Suprapubic skin (tissue), 3 donors: Measurements from ENCODE around the gene IRAK1.

Experiments
- CTCF ChIP-seq, 2 donors: fragments of 200-600 bp in 1 of 2; fragments of 450-650 bp in 1 of 2; sonication (generic) in 1 of 2; IDR thresholded peaks; one replicate each; pipeline ENCODE4 v1.5.1; 2016 to 2019; ENCODE audit warnings: antibody characterized with exemption in 2 of 2, mild to moderate bottlenecking in 1 of 2, moderate library complexity in 1 of 2
- POLR2AphosphoS5 ChIP-seq, 3 donors: sonication (generic); formaldehyde crosslinking; IDR thresholded peaks; one replicate each; pipeline ENCODE4 v1.6.1; 2017; ENCODE audit warnings: antibody characterized with exemption in 3 of 3

GRCh38 chrX:153999359-154000037 is 20.2 kb downstream of the IRAK1 start:
- no peak for TF ChIP-seq CTCF (IDR thresholded peaks at IDR 0.05)
- TF ChIP-seq POLR2AphosphoS5 (IDR thresholded peaks at IDR 0.05) = no peak
